RPMI8226 (cell line): ENCODE data around the gene GHDC.
"Not testable (repeated sequence)": the region's sequence is repeated elsewhere in the genome, so short reads cannot be mapped to it uniquely, and the experiment has no call there.

Experiments used
- DNase-seq: peaks from one replicate; pipeline ENCODE4 v3.0.0-alpha.2; 2015

Gene GHDC

DNA sequence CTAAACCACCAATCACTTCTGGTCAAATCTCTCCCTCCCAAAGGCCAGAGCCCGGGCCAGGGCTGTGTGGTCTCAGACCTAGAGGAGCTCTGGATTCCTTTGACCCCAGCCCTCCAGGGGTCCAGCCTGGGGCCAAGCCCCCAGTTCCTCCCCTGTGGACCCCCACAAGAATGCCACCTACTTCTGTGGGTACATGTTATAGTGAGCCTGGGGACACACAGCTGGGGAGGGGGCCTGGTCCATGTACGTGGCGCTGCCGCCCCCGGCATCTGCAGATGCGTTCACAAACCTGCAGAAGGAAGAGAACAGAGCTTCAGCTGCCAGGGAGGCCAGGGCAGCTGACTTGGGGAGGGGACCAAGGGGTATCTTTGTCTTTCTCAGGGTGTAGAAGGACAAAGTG lies 7.9 kb upstream of the GHDC start:
- DNase-seq: no peak

GRCh38 chr17:42201458-42201772 lies 7.1 kb upstream of the GHDC start:
- no peak for DNase-seq

DNA sequence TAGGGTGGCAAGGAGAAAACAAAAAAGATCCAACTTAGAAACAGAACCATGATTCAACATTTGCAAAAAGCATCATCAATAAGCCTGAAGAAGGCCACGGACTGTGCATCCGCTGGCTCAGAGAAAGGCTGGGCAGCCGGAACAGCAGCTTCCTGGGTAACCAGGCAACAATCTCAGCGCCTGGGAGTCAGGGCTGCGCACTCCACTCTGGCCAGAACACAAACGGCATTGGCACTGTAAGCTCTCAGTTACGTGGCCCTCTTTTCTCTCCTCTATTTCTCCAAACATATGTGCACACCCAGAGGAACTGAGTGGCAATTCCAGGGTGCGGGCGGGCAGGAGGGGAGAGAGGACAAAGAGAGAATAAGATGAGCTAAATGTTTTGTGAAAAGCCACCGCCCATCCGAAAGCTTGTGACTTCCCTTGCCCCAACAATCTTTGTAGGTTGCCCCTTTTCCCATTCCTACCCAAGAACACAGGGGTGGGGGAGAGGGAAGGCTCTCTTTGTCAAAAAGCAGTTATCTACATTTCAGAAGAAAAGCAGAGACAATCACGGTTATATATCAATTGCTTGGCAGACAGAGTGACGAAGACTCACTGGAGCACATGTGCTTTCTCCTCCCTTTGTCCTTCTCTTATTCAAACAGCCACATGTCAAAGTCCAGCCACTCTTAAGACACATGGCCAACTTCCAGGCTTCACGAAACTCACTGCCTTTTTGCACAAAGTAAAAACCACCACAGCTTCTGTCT lies 6.6 kb upstream of the GHDC start:
- no peak for DNase-seq

- DNase-seq: no peak
Observed at GRCh38 chr17:42199416-42200011, 5.2 kb upstream of the GHDC start.

DNA sequence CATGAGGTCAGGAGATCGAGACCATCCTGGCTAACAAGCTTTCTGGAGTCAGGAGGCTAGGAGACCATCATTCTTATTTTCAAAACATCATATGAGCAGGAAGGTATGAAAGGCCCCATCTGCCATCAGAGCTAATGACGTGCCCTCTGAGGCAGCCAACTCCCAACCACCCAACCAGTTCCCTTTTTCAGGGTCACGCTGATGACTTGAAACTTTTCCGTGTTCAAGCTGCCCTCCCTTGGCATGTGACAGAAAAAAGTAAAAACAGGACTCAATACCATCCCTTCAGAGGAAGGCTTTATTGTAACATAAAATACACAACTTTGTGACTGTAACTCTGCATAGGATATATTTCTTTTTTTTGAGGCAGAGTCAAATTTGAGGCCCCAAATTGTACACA lies 4.6 kb upstream of the GHDC start:
- DNase-seq: peak; percentile 65

DNA sequence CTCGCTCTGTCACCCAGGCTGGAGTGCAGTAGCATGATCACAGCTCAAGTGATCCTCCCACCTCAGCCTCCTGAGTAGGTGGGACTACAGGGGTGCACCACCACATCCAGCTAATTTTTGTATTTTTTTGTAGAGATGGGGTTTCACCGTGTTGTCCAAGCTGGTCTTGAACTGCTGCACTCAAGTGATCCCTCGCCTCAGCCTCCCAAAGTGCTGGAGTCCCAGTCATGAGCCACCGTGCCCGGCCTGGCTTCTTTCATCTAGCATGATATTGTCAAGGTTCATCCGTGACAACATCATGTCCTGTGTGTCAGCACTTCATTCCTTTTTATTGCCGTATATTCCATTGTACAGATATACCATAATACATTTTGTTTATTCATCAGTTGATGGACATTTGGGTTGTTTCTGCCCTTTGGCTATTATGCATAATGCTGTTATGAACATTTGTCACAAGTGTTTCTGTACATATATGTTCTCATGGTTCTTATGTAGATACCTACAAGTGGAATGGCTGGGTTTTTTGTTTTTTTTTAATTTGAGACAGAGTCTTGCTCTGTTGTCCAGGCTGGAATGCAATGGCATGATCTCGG lies 3.4 kb upstream of the GHDC start:
- DNase-seq: no peak

- no peak for DNase-seq
Observed at GRCh38 chr17:42193216-42193968, 902 bp downstream of the GHDC start.

DNA sequence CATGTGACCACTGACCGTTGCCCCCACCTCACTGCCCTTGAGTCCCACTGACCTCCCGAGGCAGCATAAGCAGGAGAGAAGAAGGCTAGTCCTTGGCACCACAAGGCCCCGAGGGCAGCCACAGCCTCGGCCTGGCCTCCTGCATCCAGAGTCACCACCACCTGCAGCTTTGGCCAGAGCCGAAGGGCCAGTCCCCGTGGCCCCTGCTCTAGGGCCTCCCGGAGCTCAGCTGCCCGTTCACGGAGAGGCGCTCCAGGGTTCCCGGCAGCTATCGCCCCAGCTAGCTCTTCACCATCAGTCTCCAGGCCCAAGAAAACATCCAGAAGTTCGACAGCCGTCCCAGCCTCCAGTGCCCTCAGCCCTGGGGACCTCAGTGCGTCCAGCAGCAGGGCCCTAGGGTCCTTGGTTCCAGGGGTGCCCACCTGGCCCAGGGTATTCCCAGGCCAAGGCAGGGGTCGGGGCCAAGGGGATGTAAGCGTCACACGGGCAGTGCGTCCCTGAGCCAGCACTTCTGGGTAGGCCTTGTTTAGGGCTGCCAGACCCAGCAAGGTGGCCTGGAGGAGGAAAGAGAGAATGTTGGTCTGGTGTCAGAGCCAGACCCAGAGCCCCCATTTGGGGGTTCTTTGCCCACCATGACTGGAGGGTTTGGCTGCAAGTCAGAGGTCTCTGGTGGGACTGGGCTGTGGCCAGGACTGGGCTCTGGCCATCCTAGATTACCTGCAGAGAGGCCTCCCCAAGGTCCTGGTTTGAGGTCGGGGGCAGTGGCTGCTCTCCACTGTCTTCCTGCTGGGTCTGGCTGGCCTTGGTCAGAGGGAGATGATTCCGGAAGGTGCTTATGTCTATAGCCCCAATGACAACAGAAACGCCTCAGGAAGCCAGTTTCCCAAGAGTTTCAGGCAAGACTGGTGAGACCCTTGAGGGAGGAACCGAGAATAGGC lies 1.8 kb downstream of the GHDC start:
- no peak for DNase-seq

GRCh38 chr17:42191275-42191608 lies 3.1 kb downstream of the GHDC start:
- DNase-seq: no peak

DNA sequence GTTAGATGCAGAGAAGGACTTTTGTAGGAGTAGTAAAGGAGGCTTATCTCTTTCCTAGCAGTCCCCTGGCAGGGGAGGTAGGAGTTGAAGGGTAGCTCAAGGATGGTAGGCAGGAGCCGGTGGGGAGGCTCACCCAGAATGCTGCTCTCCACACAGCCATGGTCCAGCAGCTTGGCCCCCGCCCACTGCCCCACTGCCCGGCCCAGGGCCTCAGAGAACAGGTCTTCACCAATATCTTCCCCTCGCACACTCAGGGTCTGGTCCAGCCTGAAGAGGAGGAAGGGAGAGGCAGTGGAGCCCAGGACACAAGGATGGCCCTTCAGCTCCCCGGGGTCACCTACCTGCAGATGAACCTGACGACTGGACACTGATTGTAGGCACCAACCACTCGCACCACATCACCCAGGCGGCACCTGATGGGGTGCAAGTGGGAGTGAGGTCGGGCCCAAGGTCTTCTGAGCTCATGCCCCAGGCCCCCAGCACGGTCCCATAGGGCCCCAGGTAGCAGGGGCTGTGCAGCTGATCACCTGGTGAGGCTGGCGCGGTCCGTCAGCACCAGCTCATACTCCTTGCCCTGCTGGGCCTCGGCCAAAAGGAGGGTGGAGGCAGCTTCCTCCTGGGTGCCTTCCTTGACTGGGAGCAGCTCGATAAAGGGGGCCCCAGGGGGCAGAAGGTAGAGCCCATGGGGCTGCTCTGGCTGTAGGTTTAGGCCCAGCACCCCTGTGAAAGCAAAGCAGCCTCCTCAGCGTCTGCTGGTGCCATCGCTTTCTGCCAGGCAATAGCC lies 3.6 kb downstream of the GHDC start:
- no peak for DNase-seq

GRCh38 chr17:42189651-42189965 lies 4.7 kb downstream of the GHDC start:
- no peak for DNase-seq

GRCh38 chr17:42188749-42189650 lies 5.3 kb downstream of the GHDC start:
- DNase-seq: no peak

DNA sequence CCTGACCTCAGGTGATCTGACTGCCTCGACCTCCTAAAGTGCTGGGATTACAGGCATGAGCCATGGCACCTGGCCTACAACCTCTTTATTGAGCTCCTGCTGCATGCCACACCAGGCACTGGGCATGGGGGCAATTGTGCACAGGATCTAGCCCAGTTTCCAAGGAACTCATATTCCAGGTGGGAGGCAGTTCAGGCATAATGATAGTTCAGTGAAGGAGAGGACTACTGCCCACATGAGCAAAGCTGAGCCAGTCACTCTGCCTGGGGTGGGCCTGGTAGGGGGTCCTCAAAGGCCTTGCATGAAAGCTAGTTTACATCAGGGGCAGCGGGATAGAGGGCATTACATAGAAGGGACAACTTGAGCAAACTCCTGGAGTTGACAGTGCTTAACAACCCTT lies 6.5 kb downstream of the GHDC start:
- DNase-seq: no peak

- DNase-seq: not testable (repeated sequence)
Observed at GRCh38 chr17:42186191-42186590, 8.1 kb downstream of the GHDC start.

GRCh38 chr17:42185621-42185930 lies 8.7 kb downstream of the GHDC start:
- DNase-seq: no peak

- peak; percentile 44 for DNase-seq
Observed at GRCh38 chr17:42184713-42185620, 9.3 kb downstream of the GHDC start, which contains the start of gene HCRT. Gene HCRT (minus strand): TSS chr17:42185452. CDS start chr17:42185365, 87 bp downstream.

DNA sequence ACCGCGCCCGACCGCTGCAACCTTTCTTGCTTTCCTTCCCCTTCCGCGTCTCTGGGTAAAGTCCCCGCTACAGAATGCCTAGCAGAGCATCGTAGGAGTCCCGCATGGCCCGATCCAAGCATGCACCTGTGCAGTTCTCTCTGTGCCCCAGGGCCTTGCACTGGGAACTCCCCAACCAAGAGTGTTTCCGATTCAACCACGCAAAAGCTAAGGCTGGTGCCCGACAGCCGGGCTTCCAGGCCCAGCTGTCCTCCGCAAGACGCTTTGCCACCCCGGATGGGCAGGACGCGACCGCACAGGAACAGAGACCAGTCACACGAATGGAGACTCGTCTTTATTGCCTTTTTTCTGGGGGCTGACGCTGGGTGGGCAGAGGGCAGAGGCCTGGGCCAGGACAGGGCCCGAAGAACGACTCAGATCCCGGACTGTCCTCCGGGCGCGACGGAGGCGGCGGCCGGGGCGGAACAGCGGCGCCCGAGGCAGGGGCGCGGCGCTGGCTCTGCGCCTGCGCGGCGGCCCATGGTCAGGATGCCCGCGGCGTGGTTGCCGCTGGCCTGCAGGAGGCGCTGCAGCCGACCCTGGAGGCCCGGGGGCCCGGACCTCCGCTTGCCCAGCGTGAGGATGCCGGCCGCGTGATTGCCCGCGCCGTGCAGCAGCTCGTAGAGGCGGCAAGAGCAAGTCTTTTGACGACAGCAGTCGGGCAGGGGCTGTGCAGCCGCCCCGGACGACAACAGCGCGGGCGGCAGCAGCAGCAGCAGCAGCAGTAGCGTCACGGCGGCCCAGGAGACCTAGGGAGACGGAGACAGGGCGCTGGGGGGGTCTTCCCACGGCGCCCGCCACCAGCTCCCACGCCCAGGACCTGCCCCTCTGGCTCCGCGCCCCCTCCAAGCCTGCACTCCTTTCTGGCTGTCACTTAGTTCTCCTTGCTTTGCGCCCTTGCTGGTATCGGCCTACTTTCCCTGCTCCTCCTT lies 10.3 kb downstream of the GHDC start:
- DNase-seq: peak; percentile 91

- DNase-seq: no peak
Observed at GRCh38 chr17:42182927-42183734, 11.2 kb downstream of the GHDC start.
